OCI-LY7 (cell line): ENCODE results near the gene TTC34. TPM values are rescaled to one million over a fixed set of nuclear protein-coding genes. Genes with fewer than 3 reads are reported as not detected.

Experiments used
- BruUV-seq: library from RNA; stranded (reverse); fragments of 400-500 nt; replicated peaks from 2 replicates; lab custom pipeline; 2021; lab: Mats Ljungman, UMichigan
- CTCF ChIA-PET: fragments of 300-600 bp; sonication (Branson Sonifier 250); formaldehyde crosslinking; loops from one replicate; lab custom pipeline; 2022; ENCODE audit warnings: antibody characterized with exemption; ENCODE audit not compliant: unreplicated experiment; lab: Charles Lee
- POLR2A ChIA-PET: fragments of 300-600 bp; sonication (Branson Sonifier 250); formaldehyde crosslinking; loops from one replicate; lab custom pipeline; 2022; ENCODE audit warnings: antibody characterized with exemption; lab: Charles Lee
- DNase-seq: peaks from one replicate; pipeline ENCODE4 v3.0.0-alpha.2; 2015; ENCODE audit warnings: low spot score
- H2AFZ ChIP-seq: fragments of 200-600 bp; sonication (generic), shearing (Covaris generic); 2 replicates; pipeline ENCODE4 v1.6.1; 2014; ENCODE audit warnings: mild to moderate bottlenecking, antibody characterized with exemption, low read length, moderate library complexity
- H3K27ac ChIP-seq: fragments of 200-600 bp; sonication (generic); 2 replicates; pipeline ENCODE4 v1.5.1; 2014; ENCODE audit warnings: mixed run types, low read depth, mild to moderate bottlenecking, moderate library complexity, low read length, inconsistent platforms; ENCODE audit not compliant: poor library complexity, severe bottlenecking
- H3K36me3 ChIP-seq: fragments of 200-600 bp; sonication (generic); 2 replicates; pipeline ENCODE4 v1.6.1; 2014; ENCODE audit warnings: mild to moderate bottlenecking, antibody characterized with exemption, low read length, moderate library complexity, mixed read lengths; ENCODE audit not compliant: insufficient read depth
- H3K4me1 ChIP-seq: fragments of 200-600 bp; sonication (generic); 2 replicates; pipeline ENCODE4 v1.5.1; 2014; ENCODE audit warnings: mild to moderate bottlenecking, low read length; ENCODE audit not compliant: insufficient read depth, poor library complexity, severe bottlenecking
- H3K4me2 ChIP-seq: fragments of 200-600 bp; sonication (generic); 2 replicates; pipeline ENCODE4 v1.6.1; 2014; ENCODE audit warnings: mild to moderate bottlenecking, low read length
- H3K4me3 ChIP-seq: fragments of 200-600 bp; sonication (generic); 2 replicates; pipeline ENCODE4 v1.5.1; 2014; ENCODE audit warnings: mild to moderate bottlenecking, low read depth, low read length; ENCODE audit not compliant: poor library complexity, severe bottlenecking
- H3K79me2 ChIP-seq: fragments of 200-600 bp; sonication (generic); 2 replicates; pipeline ENCODE4 v1.6.1; 2016; ENCODE audit warnings: low read depth, mild to moderate bottlenecking, low read length, moderate library complexity, mixed read lengths; ENCODE audit not compliant: insufficient read depth
- H3K9me2 ChIP-seq: fragments of 200-600 bp; sonication (generic); 2 replicates; pipeline ENCODE4 v1.6.1; 2016; ENCODE audit warnings: mild to moderate bottlenecking, low read length, mixed read lengths; ENCODE audit not compliant: insufficient read depth
- H3K9me3 ChIP-seq: fragments of 200-600 bp; sonication (generic); 2 replicates; pipeline ENCODE4 v1.6.1; 2014; ENCODE audit warnings: mild to moderate bottlenecking, mixed run types, low read length, mixed read lengths
- H4K20me1 ChIP-seq: fragments of 200-600 bp; sonication (generic); 2 replicates; pipeline ENCODE4 v1.6.1; 2014; ENCODE audit warnings: mild to moderate bottlenecking, antibody characterized with exemption, low read length, moderate library complexity, mixed read lengths; ENCODE audit not compliant: insufficient read depth
- EZH2phosphoT487 ChIP-seq: fragments of 200-600 bp; sonication (generic); IDR thresholded peaks from 2 replicates; pipeline ENCODE4 v1.6.1; 2018; ENCODE audit warnings: low read depth, borderline replicate concordance, mild to moderate bottlenecking, mixed run types, antibody characterized with exemption, low read length, moderate library complexity, mixed read lengths
- intact Hi-C: fragments of 100-400 bp; cut with micrococcal nuclease; formaldehyde crosslinking; loops from one replicate; pipeline ENCODE4 v1.10.0; 2022; ENCODE audit not compliant: unreplicated experiment
- total RNA-seq, 2 experiments: library from RNA; depleted of rRNA in 1 of 2; stranded (reverse); fragments of >200 nt in 1 of 2; shearing (Covaris generic) in 1 of 2; gene quantifications; 2 replicates each; pipeline ENCODE4 v1.2.3, GENCODE V29; 2014 to 2022
- TF ChIP-seq, protein P1 (sequence below): fragments of 200-600 bp; sonication (generic); conservative IDR thresholded peaks from 2 replicates; pipeline ENCODE4 v1.5.1; 2014; ENCODE audit warnings: mild to moderate bottlenecking, antibody characterized with exemption, low read length, moderate library complexity, mixed read lengths

Gene TTC34
- total RNA-seq, 2 experiments from 2014 or later, result 1.1 to 2.2 TPM

- ChIA-PET CTCF (no interaction called here), POLR2A (no interaction called here)
- BruUV-seq, result no TSS peak
- no peak overlapping the region for H3K4me3 ChIP-seq
- no peaks in the 10 kb centered on the region for H3K9me2 ChIP-seq
- no peak for DNase-seq
- intact Hi-C loops, result no loop called here
- no peak overlapping the region for H2AFZ ChIP-seq
- no peak overlapping the region for H3K27ac ChIP-seq
- H3K36me3 ChIP-seq, result no peaks in the 10 kb centered on the region
- no peaks in the 10 kb centered on the region for H3K4me1 ChIP-seq
- no peak for TF ChIP-seq EZH2phosphoT487
- TF ChIP-seq, protein P1, sequence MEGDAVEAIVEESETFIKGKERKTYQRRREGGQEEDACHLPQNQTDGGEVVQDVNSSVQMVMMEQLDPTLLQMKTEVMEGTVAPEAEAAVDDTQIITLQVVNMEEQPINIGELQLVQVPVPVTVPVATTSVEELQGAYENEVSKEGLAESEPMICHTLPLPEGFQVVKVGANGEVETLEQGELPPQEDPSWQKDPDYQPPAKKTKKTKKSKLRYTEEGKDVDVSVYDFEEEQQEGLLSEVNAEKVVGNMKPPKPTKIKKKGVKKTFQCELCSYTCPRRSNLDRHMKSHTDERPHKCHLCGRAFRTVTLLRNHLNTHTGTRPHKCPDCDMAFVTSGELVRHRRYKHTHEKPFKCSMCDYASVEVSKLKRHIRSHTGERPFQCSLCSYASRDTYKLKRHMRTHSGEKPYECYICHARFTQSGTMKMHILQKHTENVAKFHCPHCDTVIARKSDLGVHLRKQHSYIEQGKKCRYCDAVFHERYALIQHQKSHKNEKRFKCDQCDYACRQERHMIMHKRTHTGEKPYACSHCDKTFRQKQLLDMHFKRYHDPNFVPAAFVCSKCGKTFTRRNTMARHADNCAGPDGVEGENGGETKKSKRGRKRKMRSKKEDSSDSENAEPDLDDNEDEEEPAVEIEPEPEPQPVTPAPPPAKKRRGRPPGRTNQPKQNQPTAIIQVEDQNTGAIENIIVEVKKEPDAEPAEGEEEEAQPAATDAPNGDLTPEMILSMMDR, result no peak
- H4K20me1 ChIP-seq, result no peaks in the 10 kb centered on the region
- no peaks in the 10 kb centered on the region for H3K79me2 ChIP-seq
- no peak overlapping the region for H3K4me2 ChIP-seq
- no peaks in the 10 kb centered on the region for H3K9me3 ChIP-seq
Measured at GRCh38 chr1:2602866-2603520, 198.5 kb downstream of the TTC34 start.

DNA sequence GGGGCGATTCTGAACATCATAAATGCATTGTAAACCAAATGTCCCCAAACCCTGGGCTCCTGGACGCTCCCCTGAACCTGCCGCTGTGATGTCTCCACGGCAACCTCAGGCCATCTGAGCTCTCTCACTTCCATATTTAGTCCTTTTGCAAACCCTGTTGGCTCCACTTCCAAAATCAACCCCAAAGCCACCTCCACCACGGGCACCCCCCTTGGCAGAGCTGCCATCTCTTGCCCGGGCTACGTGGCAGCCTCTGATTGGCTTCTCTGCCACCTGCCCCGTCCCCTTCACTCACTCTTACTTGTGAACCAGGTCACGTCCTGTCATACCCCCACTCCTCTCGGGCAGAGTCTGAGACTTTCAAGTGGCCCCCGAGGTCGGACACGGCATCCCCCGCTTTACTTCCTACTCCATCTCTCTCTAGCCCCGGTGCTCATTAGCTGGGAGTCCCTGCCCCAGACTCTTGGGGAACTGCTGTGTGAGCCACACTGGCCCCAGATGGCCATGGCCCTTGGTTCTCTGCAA is 199.1 kb downstream of the TTC34 start:
- Histone ChIP-seq H3K27ac (no peak overlapping the region), H3K79me2 (no peaks in the 10 kb centered on the region), H3K4me2 (no peak overlapping the region), H3K9me2 (no peaks in the 10 kb centered on the region), H2AFZ (no peak overlapping the region), H3K4me1 (no peaks in the 10 kb centered on the region), H4K20me1 (no peaks in the 10 kb centered on the region), H3K9me3 (no peaks in the 10 kb centered on the region), H3K4me3 (no peak overlapping the region), H3K36me3 (no peaks in the 10 kb centered on the region)
- no peak for DNase-seq
- BruUV-seq, result no TSS peak
- CTCF ChIA-PET, result no interaction called here
- TF ChIP-seq EZH2phosphoT487, result no peak
- TF ChIP-seq, protein P1, result no peak
- intact Hi-C loops, result no loop called here
- POLR2A ChIA-PET, result no interaction called here

DNA sequence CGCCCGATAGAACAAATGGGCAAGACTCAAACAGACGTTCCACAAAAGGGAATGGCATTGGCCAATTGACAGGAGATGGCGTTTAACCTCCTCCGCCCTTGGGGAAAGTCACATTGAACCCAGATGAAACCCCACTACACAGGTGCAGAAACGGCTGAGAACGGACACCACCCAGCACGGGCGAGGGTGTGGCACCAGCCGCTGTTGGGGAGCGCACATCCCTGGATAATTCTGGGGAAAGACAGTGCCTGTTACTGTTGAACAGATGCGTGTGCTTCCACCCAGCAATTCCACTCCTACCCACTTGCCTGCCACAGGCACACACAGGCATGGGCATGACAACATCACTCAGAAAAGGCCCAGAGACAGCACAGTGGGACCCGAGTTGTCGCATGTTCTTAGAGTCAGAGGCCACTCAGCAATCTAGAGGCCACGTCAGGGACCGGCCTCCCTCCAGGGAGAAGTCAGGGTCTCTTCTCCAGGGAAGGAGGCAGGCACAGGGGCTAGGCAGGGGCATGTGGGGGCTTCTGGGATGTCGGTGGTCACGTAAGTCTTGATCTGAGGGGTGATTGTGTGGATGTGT is 199.7 kb downstream of the TTC34 start:
- Histone ChIP-seq H3K9me2 (no peaks in the 10 kb centered on the region), H3K4me3 (no peak overlapping the region), H3K27ac (no peak overlapping the region), H4K20me1 (no peaks in the 10 kb centered on the region), H2AFZ (no peak overlapping the region), H3K4me2 (no peak overlapping the region), H3K9me3 (no peaks in the 10 kb centered on the region), H3K4me1 (peaks cover 3% of the 10 kb centered on the region), H3K36me3 (no peaks in the 10 kb centered on the region), H3K79me2 (no peaks in the 10 kb centered on the region)
- BruUV-seq, result no TSS peak
- ChIA-PET CTCF (no interaction called here), POLR2A (no interaction called here)
- no peak for DNase-seq
- intact Hi-C loops, result no loop called here
- no peak for TF ChIP-seq EZH2phosphoT487
- TF ChIP-seq, protein P1, result no peak
